Fibroblast of mammary gland (primary cell): ENCODE data around the gene SORBS1.

Experiments
- DNase-seq: peaks from one replicate; pipeline ENCODE4 v3.0.0-alpha.2; 2010; ENCODE audit warnings: low read depth
- H3K4me3 ChIP-seq: 2 replicates; pipeline ENCODE4 v1.5.1; 2011; ENCODE audit warnings: low read depth, mild to moderate bottlenecking, low read length, moderate library complexity; ENCODE audit not compliant: control insufficient read depth
- TF ChIP-seq, protein P1 (sequence below): conservative IDR thresholded peaks from 2 replicates; pipeline ENCODE4 v1.5.1; 2011; ENCODE audit warnings: low read depth, low read length, inconsistent platforms; ENCODE audit not compliant: control insufficient read depth, insufficient read depth

The SORBS1 gene

DNA sequence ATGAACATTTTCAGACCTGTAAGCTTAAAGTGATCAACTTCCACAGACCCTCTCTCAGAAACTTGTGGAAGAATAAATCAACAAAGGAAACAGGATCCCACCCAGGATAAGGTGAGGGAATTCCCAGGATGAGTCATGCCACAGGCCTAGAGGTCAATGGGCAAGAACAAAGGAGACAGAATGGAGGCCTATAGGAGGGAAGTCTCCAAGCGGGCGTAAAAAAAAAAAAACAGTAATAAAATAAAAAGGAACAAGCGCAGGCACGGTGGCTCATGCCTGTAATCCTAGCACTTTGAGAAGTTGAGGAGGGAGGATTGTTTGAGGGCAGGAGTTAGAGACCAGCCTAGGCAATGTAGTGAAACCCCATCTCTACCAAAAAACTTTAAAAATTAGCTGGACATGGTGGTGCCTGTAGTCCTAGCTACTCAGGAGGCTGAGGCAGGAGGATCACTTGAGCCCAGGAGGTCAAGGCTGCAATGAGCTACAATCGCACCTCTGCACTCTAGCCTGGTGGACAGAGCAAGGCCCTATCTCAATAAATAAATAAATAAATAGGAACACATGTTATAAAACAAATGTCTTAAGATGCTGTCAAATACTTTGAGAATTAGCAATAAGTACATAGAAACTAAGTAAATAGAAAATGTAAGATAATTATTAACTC, 8.4 kb downstream of the SORBS1 start:
- TF ChIP-seq, protein P1, sequence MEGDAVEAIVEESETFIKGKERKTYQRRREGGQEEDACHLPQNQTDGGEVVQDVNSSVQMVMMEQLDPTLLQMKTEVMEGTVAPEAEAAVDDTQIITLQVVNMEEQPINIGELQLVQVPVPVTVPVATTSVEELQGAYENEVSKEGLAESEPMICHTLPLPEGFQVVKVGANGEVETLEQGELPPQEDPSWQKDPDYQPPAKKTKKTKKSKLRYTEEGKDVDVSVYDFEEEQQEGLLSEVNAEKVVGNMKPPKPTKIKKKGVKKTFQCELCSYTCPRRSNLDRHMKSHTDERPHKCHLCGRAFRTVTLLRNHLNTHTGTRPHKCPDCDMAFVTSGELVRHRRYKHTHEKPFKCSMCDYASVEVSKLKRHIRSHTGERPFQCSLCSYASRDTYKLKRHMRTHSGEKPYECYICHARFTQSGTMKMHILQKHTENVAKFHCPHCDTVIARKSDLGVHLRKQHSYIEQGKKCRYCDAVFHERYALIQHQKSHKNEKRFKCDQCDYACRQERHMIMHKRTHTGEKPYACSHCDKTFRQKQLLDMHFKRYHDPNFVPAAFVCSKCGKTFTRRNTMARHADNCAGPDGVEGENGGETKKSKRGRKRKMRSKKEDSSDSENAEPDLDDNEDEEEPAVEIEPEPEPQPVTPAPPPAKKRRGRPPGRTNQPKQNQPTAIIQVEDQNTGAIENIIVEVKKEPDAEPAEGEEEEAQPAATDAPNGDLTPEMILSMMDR, result no peak
- DNase-seq, result no peak
- H3K4me3 ChIP-seq, result no peak overlapping the region

DNA sequence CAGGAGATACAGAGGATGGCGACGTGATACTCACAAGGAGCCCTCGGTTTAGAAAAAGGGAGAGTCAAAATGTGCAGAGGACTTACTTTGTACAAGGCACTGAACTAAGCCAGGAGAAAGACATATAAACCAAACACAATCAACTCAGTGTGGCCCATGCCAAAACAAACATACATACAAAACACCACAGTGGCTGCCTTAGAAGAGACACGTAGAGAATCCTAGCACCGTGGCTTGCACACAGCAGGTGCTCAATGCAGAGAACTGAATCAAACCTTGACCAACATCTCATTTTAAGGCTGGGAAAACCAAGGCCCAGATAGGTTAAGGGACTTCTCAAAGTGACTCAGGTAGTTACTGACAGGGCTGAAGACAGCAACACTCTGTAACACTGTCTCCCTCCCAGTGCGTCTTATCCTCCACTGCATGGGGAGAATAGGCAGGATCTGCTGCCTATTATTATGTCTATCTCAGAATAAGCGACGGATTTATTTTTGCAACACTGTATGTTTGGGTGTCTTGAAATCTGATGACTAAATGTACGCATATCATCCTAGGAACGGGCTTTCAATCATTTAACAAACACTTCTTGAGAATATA, 11.0 kb downstream of the SORBS1 start:
- no peak for DNase-seq
- no peak overlapping the region for H3K4me3 ChIP-seq
- TF ChIP-seq, protein P1, result no peak

DNA sequence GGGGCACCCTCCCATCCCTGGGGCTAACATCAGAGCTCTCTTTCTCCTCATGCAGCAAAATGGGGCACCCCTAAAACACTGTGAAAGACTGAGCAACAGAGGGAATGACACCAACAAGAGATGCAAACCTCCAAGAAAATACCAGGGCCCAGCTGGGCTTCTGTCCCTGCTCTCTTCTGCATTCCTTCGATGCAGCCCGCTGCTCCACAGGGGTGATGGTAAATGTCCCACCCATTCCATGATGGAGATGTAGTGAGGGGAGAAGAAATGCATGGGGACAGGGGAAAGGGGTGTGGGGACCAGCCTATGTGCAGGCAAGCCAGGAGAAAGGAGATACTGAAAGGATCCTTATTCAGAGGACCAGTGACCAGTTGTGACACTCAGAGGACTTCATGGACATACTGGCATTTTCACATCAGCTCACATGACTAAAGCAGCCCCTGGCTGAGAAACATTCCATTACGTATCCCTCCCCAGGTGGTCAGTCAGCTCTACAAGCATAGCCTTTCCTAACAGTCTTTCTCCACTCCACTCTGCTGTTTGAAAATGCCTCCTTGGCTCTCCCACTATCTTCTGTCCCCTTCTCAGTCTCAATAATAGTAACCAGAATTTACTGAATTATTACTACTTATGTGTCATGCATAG, 13.3 kb downstream of the SORBS1 start:
- DNase-seq, result no peak
- no peak overlapping the region for H3K4me3 ChIP-seq
- TF ChIP-seq, protein P1, result no peak

DNA sequence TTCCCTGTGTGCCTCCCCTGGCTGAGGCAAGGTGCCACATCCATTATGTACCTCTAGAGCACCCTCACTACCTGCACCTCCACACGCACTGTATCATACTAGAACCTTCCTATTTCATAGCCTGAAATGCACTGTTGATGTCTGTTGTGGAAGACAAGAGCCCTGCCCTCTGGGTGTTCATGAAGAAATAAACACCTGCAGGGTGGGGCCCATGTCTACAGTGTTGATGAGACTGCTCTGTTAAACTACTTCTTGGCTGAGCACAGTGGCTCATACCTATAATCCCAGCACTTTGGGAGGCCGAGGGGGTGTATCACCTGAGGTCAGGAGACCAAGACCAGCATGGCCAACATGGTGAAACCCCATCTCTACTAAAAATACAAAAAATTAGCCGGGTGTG, 14.0 kb downstream of the SORBS1 start:
- H3K4me3 ChIP-seq, result no peak overlapping the region
- no peak for DNase-seq
- TF ChIP-seq, protein P1, result no peak

DNA sequence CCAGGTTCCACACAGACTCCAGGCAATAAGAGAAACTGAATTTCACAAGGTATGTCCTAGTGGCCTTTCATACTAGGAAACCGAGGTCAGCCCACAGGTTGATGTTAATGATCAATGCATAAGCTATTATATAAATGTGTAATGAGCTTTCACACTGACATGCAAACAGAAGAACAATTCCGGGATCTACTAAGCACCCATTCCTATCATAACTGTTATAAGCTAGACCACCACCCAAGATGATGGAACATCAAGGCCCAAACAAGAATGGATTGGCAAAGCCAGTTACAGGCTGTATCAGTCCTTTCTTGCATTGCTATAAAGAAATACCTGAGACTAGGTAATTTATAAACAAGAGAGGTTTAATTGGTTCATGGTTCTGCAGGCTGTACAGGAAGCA, 15.2 kb downstream of the SORBS1 start:
- H3K4me3 ChIP-seq, result no peak overlapping the region
- TF ChIP-seq, protein P1, result no peak
- DNase-seq, result no peak

DNA sequence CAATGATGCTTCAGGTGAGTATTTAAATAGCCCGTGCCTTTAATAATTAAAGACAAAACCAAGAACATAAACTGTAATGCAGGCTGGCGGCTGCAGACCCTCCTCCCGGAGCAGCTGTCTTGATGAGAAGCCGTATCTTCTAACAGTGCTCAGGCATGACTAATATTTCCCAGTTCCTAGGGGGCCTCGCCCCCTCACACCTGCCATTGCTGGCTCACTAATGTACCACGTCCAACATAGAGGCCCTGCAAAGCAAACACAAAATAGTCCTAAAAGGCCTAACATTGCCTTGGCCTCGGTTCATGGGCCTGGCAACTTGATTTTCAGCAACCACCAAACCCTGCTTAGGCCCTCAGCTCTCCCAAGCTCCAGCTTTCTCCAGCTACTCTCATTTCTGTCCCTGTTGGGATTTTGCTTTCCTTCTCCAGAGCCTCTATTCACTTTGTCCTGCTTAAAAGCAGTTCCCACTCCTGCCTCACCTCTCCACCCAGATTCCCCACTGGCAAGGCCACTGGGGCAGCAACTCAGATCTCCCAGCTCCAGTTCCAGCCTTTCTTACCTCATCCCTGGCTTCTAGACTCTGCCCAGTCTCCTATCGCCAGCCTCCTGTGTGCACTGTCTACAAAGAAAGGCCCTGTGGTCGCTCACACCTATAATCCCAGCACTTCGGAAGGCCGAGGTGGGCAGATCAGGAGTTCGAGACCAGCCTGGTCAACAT, 16.2 kb downstream of the SORBS1 start:
- no peak overlapping the region for H3K4me3 ChIP-seq
- no peak for DNase-seq
- TF ChIP-seq, protein P1, result no peak
